Activated naive CD8-positive, alpha-beta T cell treated with anti-CD3 and anti-CD28 coated beads, Interleukin-2, amount 10 ng/mL, durations not matched to agents 7 days and 5 days (primary cell): Measurements from ENCODE around the gene MACROD2. TPM values are rescaled to one million over a fixed set of nuclear protein-coding genes. Genes with fewer than 3 reads are reported as not detected.

ENCODE experiments used
- ATAC-seq: fragments of 150-1000 bp; cut with Tn5 transposase; one replicate; pipeline ENCODE4 v1.10.0; 2021; ENCODE audit warnings: low read depth, moderate library complexity
- POLR2A ChIA-PET: fragments of 350-600 bp; sonication (Branson Sonifier 250); formaldehyde crosslinking; loops from one replicate; lab custom pipeline; 2021; ENCODE audit warnings: antibody characterized with exemption; lab: Charles Lee
- DNase-seq: peaks from one replicate; pipeline ENCODE4 v3.0.0; 2021
- H3K27ac Mint-ChIP-seq: one replicate; pipeline ENCODE4 v1.8.0; 2022; ENCODE audit warnings: mild to moderate bottlenecking, mixed read lengths
- H3K27me3 Mint-ChIP-seq: one replicate; pipeline ENCODE4 v1.8.0; 2022; ENCODE audit warnings: mild to moderate bottlenecking, moderate library complexity, mixed read lengths
- H3K36me3 Mint-ChIP-seq: one replicate; pipeline ENCODE4 v1.8.0; 2021; ENCODE audit warnings: mild to moderate bottlenecking, mixed read lengths
- H3K4me1 Mint-ChIP-seq: one replicate; pipeline ENCODE4 v1.8.0; 2021; ENCODE audit warnings: mixed read lengths
- H3K4me3 Mint-ChIP-seq: one replicate; pipeline ENCODE4 v1.8.0; 2022; ENCODE audit warnings: mild to moderate bottlenecking, moderate library complexity, mixed read lengths
- H3K9me3 Mint-ChIP-seq: one replicate; pipeline ENCODE4 v1.8.0; 2021; ENCODE audit warnings: mixed read lengths
- total RNA-seq, 2 experiments: library from RNA; stranded (reverse); gene quantifications; one replicate each; pipeline ENCODE4 v1.2.3, GENCODE V29; 2021

The MACROD2 gene
- total RNA-seq, 2 experiments from 2014 or later = not detected

- no peak overlapping the region for H3K27ac Mint-ChIP-seq
- ATAC-seq (no peak), DNase-seq (no peak)
- peaks cover 4% of the 10 kb centered on the region for H3K9me3 Mint-ChIP-seq
- no peaks in the 10 kb centered on the region for H3K36me3 Mint-ChIP-seq
- H3K27me3 Mint-ChIP-seq = no peaks in the 10 kb centered on the region
- POLR2A ChIA-PET = no interaction called here
- H3K4me3 Mint-ChIP-seq = no peak overlapping the region
- H3K4me1 Mint-ChIP-seq = no peaks in the 10 kb centered on the region
These were observed 1565.8 kb downstream of the MACROD2 start for GRCh38 chr20:15561070-15561569.

GRCh38 chr20:15561707-15562404, 1566.5 kb downstream of the MACROD2 start:
- no peaks in the 10 kb centered on the region for H3K36me3 Mint-ChIP-seq
- H3K4me1 Mint-ChIP-seq = no peaks in the 10 kb centered on the region
- no peak overlapping the region for H3K4me3 Mint-ChIP-seq
- no peaks in the 10 kb centered on the region for H3K27me3 Mint-ChIP-seq
- H3K27ac Mint-ChIP-seq = no peak overlapping the region
- POLR2A ChIA-PET = no interaction called here
- DNase-seq (no peak), ATAC-seq (no peak)
- peaks cover 6% of the 10 kb centered on the region for H3K9me3 Mint-ChIP-seq

GRCh38 chr20:15563836-15564235, 1568.5 kb downstream of the MACROD2 start:
- Mint-ChIP-seq H3K4me1 (no peaks in the 10 kb centered on the region), H3K9me3 (peaks cover 6% of the 10 kb centered on the region), H3K27me3 (no peaks in the 10 kb centered on the region), H3K36me3 (no peaks in the 10 kb centered on the region), H3K27ac (no peak overlapping the region), H3K4me3 (no peak overlapping the region)
- no peak for ATAC-seq
- no peak for DNase-seq
- POLR2A ChIA-PET = no interaction called here

- Mint-ChIP-seq H3K4me3 (no peak overlapping the region), H3K27ac (no peak overlapping the region), H3K36me3 (no peaks in the 10 kb centered on the region), H3K27me3 (no peaks in the 10 kb centered on the region), H3K9me3 (peaks cover 5% of the 10 kb centered on the region), H3K4me1 (no peaks in the 10 kb centered on the region)
- no peak for DNase-seq
- POLR2A ChIA-PET = no interaction called here
- ATAC-seq = no peak
These were observed 1569.7 kb downstream of the MACROD2 start for GRCh38 chr20:15564981-15565380.

- no peak for ATAC-seq
- no peak for DNase-seq
- H3K27ac Mint-ChIP-seq = no peak overlapping the region
- no peaks in the 10 kb centered on the region for H3K27me3 Mint-ChIP-seq
- POLR2A ChIA-PET = no interaction called here
- H3K9me3 Mint-ChIP-seq = peaks cover 5% of the 10 kb centered on the region
- no peak overlapping the region for H3K4me3 Mint-ChIP-seq
- H3K36me3 Mint-ChIP-seq = no peaks in the 10 kb centered on the region
- no peaks in the 10 kb centered on the region for H3K4me1 Mint-ChIP-seq
These were observed 1570.5 kb downstream of the MACROD2 start for GRCh38 chr20:15565786-15566185.

- H3K4me3 Mint-ChIP-seq = no peak overlapping the region
- no peaks in the 10 kb centered on the region for H3K4me1 Mint-ChIP-seq
- no peak overlapping the region for H3K27ac Mint-ChIP-seq
- DNase-seq (no peak), ATAC-seq (no peak)
- POLR2A ChIA-PET = no interaction called here
- H3K9me3 Mint-ChIP-seq = peaks cover 5% of the 10 kb centered on the region
- no peaks in the 10 kb centered on the region for H3K36me3 Mint-ChIP-seq
- no peaks in the 10 kb centered on the region for H3K27me3 Mint-ChIP-seq
These were observed 1571.9 kb downstream of the MACROD2 start for GRCh38 chr20:15567219-15567618.

GRCh38 chr20:15570156-15570555, 1574.8 kb downstream of the MACROD2 start:
- no peak overlapping the region for H3K4me3 Mint-ChIP-seq
- H3K36me3 Mint-ChIP-seq = no peaks in the 10 kb centered on the region
- DNase-seq = no peak
- H3K27me3 Mint-ChIP-seq = no peaks in the 10 kb centered on the region
- peaks cover 3% of the 10 kb centered on the region for H3K9me3 Mint-ChIP-seq
- no peak overlapping the region for H3K27ac Mint-ChIP-seq
- ATAC-seq = no peak
- POLR2A ChIA-PET = no interaction called here
- H3K4me1 Mint-ChIP-seq = no peaks in the 10 kb centered on the region

GRCh38 chr20:15571056-15571455, 1575.7 kb downstream of the MACROD2 start:
- Mint-ChIP-seq H3K27ac (no peak overlapping the region), H3K9me3 (peaks cover 3% of the 10 kb centered on the region), H3K36me3 (no peaks in the 10 kb centered on the region), H3K4me1 (no peaks in the 10 kb centered on the region), H3K27me3 (no peaks in the 10 kb centered on the region), H3K4me3 (no peak overlapping the region)
- ATAC-seq = no peak
- no peak for DNase-seq
- POLR2A ChIA-PET = no interaction called here

- Mint-ChIP-seq H3K4me1 (no peaks in the 10 kb centered on the region), H3K36me3 (no peaks in the 10 kb centered on the region), H3K9me3 (no peaks in the 10 kb centered on the region), H3K27me3 (no peaks in the 10 kb centered on the region), H3K27ac (no peak overlapping the region), H3K4me3 (no peak overlapping the region)
- POLR2A ChIA-PET = no interaction called here
- DNase-seq = no peak
- no peak for ATAC-seq
These were observed 1579.9 kb downstream of the MACROD2 start for GRCh38 chr20:15575255-15575654.

GRCh38 chr20:15576411-15576810, 1581.1 kb downstream of the MACROD2 start:
- no peak for DNase-seq
- no peak for ATAC-seq
- no peak overlapping the region for H3K27ac Mint-ChIP-seq

GRCh38 chr20:15578113-15578512, 1582.8 kb downstream of the MACROD2 start:
- no peaks in the 10 kb centered on the region for H3K36me3 Mint-ChIP-seq
- DNase-seq (no peak), ATAC-seq (no peak)
- no peak overlapping the region for H3K27ac Mint-ChIP-seq
- H3K4me1 Mint-ChIP-seq = no peaks in the 10 kb centered on the region
- H3K4me3 Mint-ChIP-seq = no peak overlapping the region
- H3K27me3 Mint-ChIP-seq = no peaks in the 10 kb centered on the region
- no peaks in the 10 kb centered on the region for H3K9me3 Mint-ChIP-seq
- POLR2A ChIA-PET = no interaction called here

More at GRCh38 chr20:15576411-15576810, 1581.1 kb downstream of the MACROD2 start:
- POLR2A ChIA-PET = no interaction called here
- Mint-ChIP-seq H3K9me3 (no peaks in the 10 kb centered on the region), H3K4me3 (no peak overlapping the region), H3K27me3 (no peaks in the 10 kb centered on the region), H3K4me1 (no peaks in the 10 kb centered on the region), H3K36me3 (no peaks in the 10 kb centered on the region)

- no peaks in the 10 kb centered on the region for H3K27me3 Mint-ChIP-seq
- POLR2A ChIA-PET = no interaction called here
These were observed 1584.4 kb downstream of the MACROD2 start for GRCh38 chr20:15579688-15580087.

GRCh38 chr20:15582146-15582760, 1586.9 kb downstream of the MACROD2 start:
- POLR2A ChIA-PET = no interaction called here
- H3K36me3 Mint-ChIP-seq = no peaks in the 10 kb centered on the region
- no peaks in the 10 kb centered on the region for H3K4me1 Mint-ChIP-seq
- H3K27me3 Mint-ChIP-seq = no peaks in the 10 kb centered on the region
- no peak for ATAC-seq
- no peak overlapping the region for H3K4me3 Mint-ChIP-seq
- H3K9me3 Mint-ChIP-seq = no peaks in the 10 kb centered on the region
- no peak for DNase-seq
- no peak overlapping the region for H3K27ac Mint-ChIP-seq

More at GRCh38 chr20:15579688-15580087, 1584.4 kb downstream of the MACROD2 start:
- Mint-ChIP-seq H3K4me1 (no peaks in the 10 kb centered on the region), H3K27ac (no peak overlapping the region), H3K36me3 (no peaks in the 10 kb centered on the region), H3K9me3 (no peaks in the 10 kb centered on the region), H3K4me3 (no peak overlapping the region)
- ATAC-seq (no peak), DNase-seq (no peak)

GRCh38 chr20:15584507-15584906, 1589.2 kb downstream of the MACROD2 start:
- H3K36me3 Mint-ChIP-seq = no peaks in the 10 kb centered on the region
- no peaks in the 10 kb centered on the region for H3K4me1 Mint-ChIP-seq
- H3K4me3 Mint-ChIP-seq = no peak overlapping the region
- H3K9me3 Mint-ChIP-seq = peaks cover under 1% of the 10 kb centered on the region
- ATAC-seq (no peak), DNase-seq (no peak)
- no peaks in the 10 kb centered on the region for H3K27me3 Mint-ChIP-seq
- H3K27ac Mint-ChIP-seq = no peak overlapping the region
- POLR2A ChIA-PET = no interaction called here
